ENCODE measurements around the gene TMEM215. TPM values are rescaled to one million over a fixed set of nuclear protein-coding genes. Genes with fewer than 3 reads are reported as not detected.

TMEM215 gene
- total RNA-seq, 4 donors from 2014 or later = 0.06 TPM; not detected in 2

DNA sequence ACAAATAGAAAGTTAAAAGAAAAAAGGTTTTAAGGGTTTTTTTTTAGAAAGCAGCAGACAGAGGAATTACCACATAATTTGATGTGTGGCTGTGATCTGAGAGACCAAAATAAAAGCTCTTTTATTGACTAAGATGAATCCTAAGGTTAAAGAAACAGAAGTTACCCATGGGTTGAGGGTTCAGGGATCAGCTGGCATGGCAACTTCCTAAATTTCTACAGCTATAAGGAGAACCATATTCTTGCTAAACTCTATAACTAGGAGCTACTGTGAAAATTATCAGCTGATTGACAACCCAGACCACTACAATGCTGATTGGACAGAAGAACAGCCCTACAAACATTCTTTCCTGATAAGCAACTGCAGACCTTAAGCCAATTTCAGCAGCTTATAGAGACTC lies 40.2 kb downstream of the TMEM215 start:
- intact Hi-C loops (cut with DNase I) = no loop called here
- H3K4me3 ChIP-seq = no peak overlapping the region
- TF ChIP-seq POLR2AphosphoS5 (IDR thresholded peaks at IDR 0.05) = no peak
- no peak for TF ChIP-seq EP300 (IDR thresholded peaks at IDR 0.05)
- TF ChIP-seq, protein P1, sequence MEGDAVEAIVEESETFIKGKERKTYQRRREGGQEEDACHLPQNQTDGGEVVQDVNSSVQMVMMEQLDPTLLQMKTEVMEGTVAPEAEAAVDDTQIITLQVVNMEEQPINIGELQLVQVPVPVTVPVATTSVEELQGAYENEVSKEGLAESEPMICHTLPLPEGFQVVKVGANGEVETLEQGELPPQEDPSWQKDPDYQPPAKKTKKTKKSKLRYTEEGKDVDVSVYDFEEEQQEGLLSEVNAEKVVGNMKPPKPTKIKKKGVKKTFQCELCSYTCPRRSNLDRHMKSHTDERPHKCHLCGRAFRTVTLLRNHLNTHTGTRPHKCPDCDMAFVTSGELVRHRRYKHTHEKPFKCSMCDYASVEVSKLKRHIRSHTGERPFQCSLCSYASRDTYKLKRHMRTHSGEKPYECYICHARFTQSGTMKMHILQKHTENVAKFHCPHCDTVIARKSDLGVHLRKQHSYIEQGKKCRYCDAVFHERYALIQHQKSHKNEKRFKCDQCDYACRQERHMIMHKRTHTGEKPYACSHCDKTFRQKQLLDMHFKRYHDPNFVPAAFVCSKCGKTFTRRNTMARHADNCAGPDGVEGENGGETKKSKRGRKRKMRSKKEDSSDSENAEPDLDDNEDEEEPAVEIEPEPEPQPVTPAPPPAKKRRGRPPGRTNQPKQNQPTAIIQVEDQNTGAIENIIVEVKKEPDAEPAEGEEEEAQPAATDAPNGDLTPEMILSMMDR (IDR thresholded peaks at IDR 0.05) = no peak
- TF ChIP-seq POLR2A (IDR thresholded peaks at IDR 0.05; ENCODE audit: low read depth) = no peak
- no peaks in the 10 kb centered on the region for H3K9me3 ChIP-seq
- H3K27ac ChIP-seq (replicated peaks in 1 of 4) = no peak overlapping the region
- H3K36me3 ChIP-seq = no peaks in the 10 kb centered on the region
- H3K4me1 ChIP-seq = no peaks in the 10 kb centered on the region
- no peak for DNase-seq (ENCODE audit: extremely low spot score)
- no peaks in the 10 kb centered on the region for H3K27me3 ChIP-seq

DNA sequence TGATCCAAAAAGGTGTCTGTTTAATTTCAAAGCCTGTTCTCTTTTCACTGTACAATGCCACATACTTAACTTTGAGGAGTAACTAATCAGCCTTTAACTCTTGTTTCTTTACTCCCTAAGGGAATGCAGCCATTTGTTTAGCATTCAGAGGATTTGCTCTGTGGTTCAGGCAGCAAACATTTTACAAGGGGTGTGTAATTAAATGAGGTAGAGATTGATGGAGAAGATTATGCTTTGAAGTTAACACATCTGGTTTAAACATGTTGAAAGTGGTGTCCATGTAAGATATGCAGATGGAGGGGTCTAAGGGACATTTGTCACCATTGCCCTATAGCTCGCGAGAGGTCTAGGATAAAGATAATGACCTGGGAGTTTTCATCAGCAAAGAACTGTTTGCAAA lies 41.9 kb downstream of the TMEM215 start:
- TF ChIP-seq EP300 (IDR thresholded peaks at IDR 0.05) = no peak
- no peak for TF ChIP-seq POLR2A (IDR thresholded peaks at IDR 0.05; ENCODE audit: low read depth)
- TF ChIP-seq, protein P1 (IDR thresholded peaks at IDR 0.05) = no peak
- TF ChIP-seq POLR2AphosphoS5 (IDR thresholded peaks at IDR 0.05) = no peak
- Histone ChIP-seq H3K4me3 (no peak overlapping the region), H3K4me1 (no peaks in the 10 kb centered on the region), H3K27ac (replicated peaks in 1 of 4) (no peak overlapping the region), H3K9me3 (no peaks in the 10 kb centered on the region), H3K36me3 (no peaks in the 10 kb centered on the region), H3K27me3 (peaks cover 0 to under 1% (median 0%) of the 10 kb centered on the region in 4 donors)
- peak; percentile 37 for DNase-seq (ENCODE audit: extremely low spot score)
- 80% methylated on average over 2 of the region's 2 CpGs for WGBS
- intact Hi-C loops (cut with DNase I) = no loop called here

GRCh38 chr9:32828861-32829260 lies 45.5 kb downstream of the TMEM215 start:
- TF ChIP-seq POLR2A (IDR thresholded peaks at IDR 0.05; ENCODE audit: low read depth) = no peak
- TF ChIP-seq POLR2AphosphoS5 (IDR thresholded peaks at IDR 0.05) = no peak
- TF ChIP-seq, protein P1 (IDR thresholded peaks at IDR 0.05) = no peak
- no peak for TF ChIP-seq EP300 (IDR thresholded peaks at IDR 0.05)
- H3K36me3 ChIP-seq = no peaks in the 10 kb centered on the region
- no peak overlapping the region for H3K27ac ChIP-seq (replicated peaks in 1 of 4)
- H3K9me3 ChIP-seq = no peaks in the 10 kb centered on the region
- H3K4me1 ChIP-seq = no peaks in the 10 kb centered on the region
- H3K27me3 ChIP-seq = peaks cover 0 to 4% (median 0%) of the 10 kb centered on the region in 4 donors
- intact Hi-C loops (cut with DNase I) = no loop called here
- WGBS = 84% methylated on average over 5 of the region's 5 CpGs
- H3K4me3 ChIP-seq = no peak overlapping the region
- no peak for DNase-seq (ENCODE audit: extremely low spot score)

DNA sequence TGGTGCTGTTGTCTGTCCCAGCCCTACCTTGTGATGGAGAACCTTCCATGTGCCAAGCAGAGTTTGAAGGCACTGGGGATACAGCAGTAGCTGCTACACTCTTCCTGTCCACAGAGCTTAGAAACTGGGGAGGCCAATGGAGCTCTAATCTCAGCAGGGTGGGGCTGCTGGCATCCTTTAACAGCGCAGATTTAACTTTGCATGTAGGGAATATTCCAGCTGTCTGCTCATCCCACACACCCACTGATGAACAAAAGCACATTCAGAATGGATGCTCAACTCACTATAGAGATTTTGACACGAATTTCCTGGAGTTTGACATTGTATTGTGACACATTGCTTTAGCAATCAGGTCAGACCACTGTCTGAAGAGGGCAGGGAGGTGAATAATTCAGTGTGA lies 49.0 kb downstream of the TMEM215 start:
- DNase-seq (ENCODE audit: extremely low spot score) = no peak
- Histone ChIP-seq H3K4me3 (no peak overlapping the region), H3K36me3 (no peaks in the 10 kb centered on the region), H3K9me3 (no peaks in the 10 kb centered on the region), H3K27me3 (peaks cover 0 to 4% (median 0%) of the 10 kb centered on the region in 4 donors), H3K4me1 (no peaks in the 10 kb centered on the region), H3K27ac (replicated peaks in 1 of 4) (no peak overlapping the region)
- intact Hi-C loops (cut with DNase I) = no loop called here
- TF ChIP-seq, protein P1 (IDR thresholded peaks at IDR 0.05) = no peak
- TF ChIP-seq EP300 (IDR thresholded peaks at IDR 0.05) (no peak), POLR2AphosphoS5 (IDR thresholded peaks at IDR 0.05) (no peak), POLR2A (IDR thresholded peaks at IDR 0.05; ENCODE audit: low read depth) (no peak)
- 38% methylated on average over 2 of the region's 2 CpGs for WGBS

Small RNAs within 50 kb of the gene (small RNA-seq; reads per million reads assigned to genes)
- 0 reads per million in 3 donors for gene RF00019

Other genes starting within 250 kb of the TMEM215 start
- gene SMIM27, start 231.2 kb upstream of the TMEM215 start, total RNA-seq = 10 to 100 TPM in 1 of 4 donors, 1 to 10 TPM in 3; 4.8 to 11.2 (median 7.8) TPM
- gene TOPORS, start 231.0 kb upstream of the TMEM215 start, total RNA-seq = 10 to 100 TPM; 16.5 to 25.9 (median 21.7) TPM
- 10 to 100 TPM; 38.5 to 52.5 (median 48.6) TPM for gene NDUFB6, start 210.4 kb upstream of the TMEM215 start, total RNA-seq
- not detected for gene TAF1L, start 147.9 kb upstream of the TMEM215 start, total RNA-seq
- 10 to 100 TPM; 20.6 to 33.2 (median 23.3) TPM for gene APTX, start 218.1 kb downstream of the TMEM215 start, total RNA-seq
- gene DNAJA1, start 241.7 kb downstream of the TMEM215 start, total RNA-seq = 100 to 1,000 TPM in 1 of 4 donors, 10 to 100 TPM in 3; 60.9 to 102 (median 71.1) TPM